Stimulated activated CD8-positive, alpha-beta memory T cell treated with anti-CD3 and anti-CD28 coated beads, Interleukin-7, amount 100 ng/mL, for 1 hour (primary cell): ENCODE data around the gene GPATCH3.

ENCODE experiments used
- DNase-seq, 2 donors: peaks; one replicate each; pipeline ENCODE4 v3.0.0-alpha.2; 2020; ENCODE audit warnings: low read depth in 2 of 2

The GPATCH3 gene

GRCh38 chr1:26844424-26845196 is 55.7 kb downstream of the GPATCH3 start:
- no peak for DNase-seq
